Smooth muscle cell (in vitro differentiated cells): ENCODE results near the gene TLR1. TPM values are rescaled to one million over a fixed set of nuclear protein-coding genes. Genes with fewer than 3 reads are reported as not detected.

Experiments used
- DNase-seq: peaks from one replicate; lab custom pipeline; 2025; ENCODE audit not compliant: unreplicated experiment; lab: John Stamatoyannopoulos, UW
- H2AFZ ChIP-seq: fragments of 200-600 bp; sonication (generic); 2 replicates; pipeline ENCODE4 v1.6.0; 2016; ENCODE audit warnings: antibody characterized with exemption, low read depth, mild to moderate bottlenecking
- H3F3A ChIP-seq: fragments of 200-600 bp; sonication (generic); 2 replicates; pipeline ENCODE4 v1.6.0; 2017; ENCODE audit warnings: antibody characterized with exemption, low read depth
- H3K27ac ChIP-seq: fragments of 200-600 bp; sonication (generic); 2 replicates; pipeline ENCODE4 v1.5.1; 2016; ENCODE audit warnings: low read depth, mild to moderate bottlenecking
- H3K27me3 ChIP-seq: fragments of 200-600 bp; sonication (generic); 2 replicates; pipeline ENCODE4 v1.6.1; 2016; ENCODE audit warnings: low read depth, mild to moderate bottlenecking
- H3K36me3 ChIP-seq: fragments of 200-600 bp; sonication (generic); 2 replicates; pipeline ENCODE4 v1.5.1; 2016; ENCODE audit warnings: low read depth
- H3K4me1 ChIP-seq: fragments of 200-600 bp; sonication (generic); 2 replicates; pipeline ENCODE4 v1.5.1; 2016; ENCODE audit warnings: low read depth
- H3K4me2 ChIP-seq: fragments of 200-600 bp; sonication (generic); 2 replicates; pipeline ENCODE4 v1.6.0; 2016; ENCODE audit warnings: mild to moderate bottlenecking
- H3K4me3 ChIP-seq: fragments of 200-600 bp; sonication (generic); 2 replicates; pipeline ENCODE4 v1.5.1; 2016; ENCODE audit warnings: mild to moderate bottlenecking
- H3K79me2 ChIP-seq: fragments of 200-600 bp; sonication (generic); 2 replicates; pipeline ENCODE4 v1.6.0; 2016; ENCODE audit warnings: low read depth, mild to moderate bottlenecking
- H3K9ac ChIP-seq: fragments of 200-600 bp; sonication (generic); 2 replicates; pipeline ENCODE4 v1.6.0; 2016; ENCODE audit warnings: low read depth
- H3K9me3 ChIP-seq: fragments of 200-600 bp; sonication (generic); replicated peaks from 2 replicates; pipeline ENCODE4 v1.5.1; 2016; ENCODE audit warnings: low read depth
- H4K20me1 ChIP-seq: fragments of 200-600 bp; sonication (generic); 2 replicates; pipeline ENCODE4 v1.6.0; 2016; ENCODE audit warnings: low read depth
- CTCF ChIP-seq: fragments of 200-600 bp; sonication (generic); IDR thresholded peaks from 2 replicates; pipeline ENCODE4 v1.5.1; 2017; ENCODE audit warnings: borderline replicate concordance, mild to moderate bottlenecking, antibody characterized with exemption; ENCODE audit not compliant: insufficient read depth, poor library complexity, severe bottlenecking
- WGBS: methylation state at CpG from one replicate; pipeline ENCODE4 v1.1.7; 2016; ENCODE audit warnings: low lambda C conversion rate; 5-methylcytosine and 5-hydroxymethylcytosine counted together
- polyA plus RNA-seq: library from polyadenylated mRNA; unstranded; fragments of >200 nt; fragmentation: Nextera tagmentation; extraction: Ambion mirVana; gene quantifications from 2 replicates; pipeline ENCODE4 v1.2.1, GENCODE V29; 2016
- total RNA-seq: library from RNA; depleted of rRNA; stranded (reverse); fragments of >200 nt; gene quantifications from 2 replicates; pipeline ENCODE4 v1.2.3, GENCODE V29; 2014

The TLR1 gene
- total and polyA plus RNA-seq, 2 experiments from 2014 or later: 0.54 to 2.0 TPM

GRCh38 chr4:38837849-38838248 lies 33.3 kb upstream of the TLR1 start:
- H3K27me3 ChIP-seq: no peaks in the 10 kb centered on the region
- no peak for TF ChIP-seq CTCF
- no peak overlapping the region for H3K27ac ChIP-seq
- H3K9me3 ChIP-seq: no peaks in the 10 kb centered on the region
- no peaks in the 10 kb centered on the region for H3K36me3 ChIP-seq
- no peaks in the 10 kb centered on the region for H4K20me1 ChIP-seq
- no peaks in the 10 kb centered on the region for H3K79me2 ChIP-seq
- no peak overlapping the region for H3K9ac ChIP-seq
- H3F3A ChIP-seq: no peaks in the 10 kb centered on the region
- no peak overlapping the region for H3K4me2 ChIP-seq
- DNase-seq: no peak
- no peak overlapping the region for H3K4me3 ChIP-seq
- H3K4me1 ChIP-seq: no peaks in the 10 kb centered on the region
- no peak overlapping the region for H2AFZ ChIP-seq
- 74% methylated on average over 2 of the region's 2 CpGs for WGBS

DNA sequence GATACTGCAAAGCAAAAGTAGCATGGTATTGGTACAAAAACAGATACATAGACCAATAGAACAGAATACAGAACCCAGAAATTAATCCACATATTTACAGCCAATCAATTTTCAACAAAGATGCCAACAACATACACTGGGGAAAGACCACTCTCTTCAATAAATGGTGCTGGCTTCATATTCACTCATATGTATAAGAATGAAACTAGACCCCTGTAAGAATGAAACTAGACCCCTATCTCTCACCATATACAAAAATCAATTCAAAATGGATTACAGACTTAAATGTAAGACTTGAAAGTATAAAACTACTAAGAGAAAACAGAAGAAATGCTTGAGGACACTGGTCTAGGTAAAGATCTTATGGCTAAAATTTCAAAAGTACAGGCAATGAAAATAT lies 32.7 kb upstream of the TLR1 start:
- Histone ChIP-seq H3K9me3 (no peaks in the 10 kb centered on the region), H3K4me2 (no peak overlapping the region), H3K36me3 (no peaks in the 10 kb centered on the region), H2AFZ (no peak overlapping the region), H3K27ac (no peak overlapping the region), H3K9ac (no peak overlapping the region), H3K4me1 (no peaks in the 10 kb centered on the region), H3K79me2 (no peaks in the 10 kb centered on the region), H3F3A (no peaks in the 10 kb centered on the region), H3K27me3 (no peaks in the 10 kb centered on the region), H4K20me1 (no peaks in the 10 kb centered on the region), H3K4me3 (no peak overlapping the region)
- no peak for DNase-seq
- TF ChIP-seq CTCF: no peak

GRCh38 chr4:38834570-38834969 lies 30.0 kb upstream of the TLR1 start:
- TF ChIP-seq CTCF: no peak
- Histone ChIP-seq H3K4me3 (no peak overlapping the region), H3K36me3 (no peaks in the 10 kb centered on the region), H3K27ac (no peak overlapping the region), H2AFZ (no peak overlapping the region), H3K27me3 (no peaks in the 10 kb centered on the region), H3F3A (no peaks in the 10 kb centered on the region), H3K79me2 (no peaks in the 10 kb centered on the region), H3K4me1 (no peaks in the 10 kb centered on the region), H3K9ac (no peak overlapping the region), H3K4me2 (no peak overlapping the region), H4K20me1 (no peaks in the 10 kb centered on the region), H3K9me3 (no peaks in the 10 kb centered on the region)
- DNase-seq: no peak
- WGBS: 92% methylated on average over 4 of the region's 4 CpGs

GRCh38 chr4:38832624-38833528 lies 28.3 kb upstream of the TLR1 start:
- Histone ChIP-seq H4K20me1 (no peaks in the 10 kb centered on the region), H3K4me2 (no peak overlapping the region), H3K4me1 (no peaks in the 10 kb centered on the region), H3K27ac (no peak overlapping the region), H3K4me3 (no peak overlapping the region), H3K9ac (no peak overlapping the region), H3F3A (no peaks in the 10 kb centered on the region), H3K36me3 (no peaks in the 10 kb centered on the region), H3K9me3 (no peaks in the 10 kb centered on the region), H2AFZ (no peak overlapping the region), H3K27me3 (no peaks in the 10 kb centered on the region), H3K79me2 (no peaks in the 10 kb centered on the region)
- 84% methylated on average over 7 of the region's 7 CpGs for WGBS
- DNase-seq: no peak
- no peak for TF ChIP-seq CTCF
